Common myeloid progenitor, CD34-positive (primary cell): ENCODE measurements around the gene LRRC47.
A peak's percentile ranks its signal among the peaks of the same experiment; 100 is the strongest.

ENCODE experiments used
- CTCF ChIA-PET: fragments of 350-600 bp; sonication (Branson Sonifier 250); formaldehyde crosslinking; loops from one replicate; lab custom pipeline; 2021; ENCODE audit warnings: antibody characterized with exemption; lab: Charles Lee
- POLR2A ChIA-PET: fragments of 350-600 bp; sonication (Branson Sonifier 250); formaldehyde crosslinking; loops from one replicate; lab custom pipeline; 2021; ENCODE audit warnings: antibody characterized with exemption; lab: Charles Lee
- DNase-seq, 3 donors: peaks; one replicate each; pipeline versions ENCODE4 v3.0.0 to v3.0.0-alpha.2; 2013
- H3K27ac ChIP-seq, 2 experiments: 1 replicate in 1 of 2; 2 replicates in 1 of 2; pipeline ENCODE4 v1.7.0; 2013; ENCODE audit warnings: inconsistent platforms in 2 of 2, low read length in 2 of 2, mild to moderate bottlenecking in 2 of 2, low read depth in 1 of 2, moderate library complexity in 1 of 2; ENCODE audit not compliant: severe bottlenecking in 2 of 2, insufficient read depth in 1 of 2, poor library complexity in 1 of 2
- H3K27me3 ChIP-seq, 5 experiments: replicated peaks in 2 of 5; 1 replicate in 3 of 5; 2 replicates in 2 of 5; pipeline versions ENCODE4 v1.6.1 to v1.7.0; 2013; ENCODE audit warnings: low read length in 4 of 5, mild to moderate bottlenecking in 2 of 5, moderate library complexity in 2 of 5, inconsistent platforms in 1 of 5; ENCODE audit not compliant: insufficient read depth in 5 of 5, control insufficient read depth in 4 of 5
- H3K36me3 ChIP-seq, 4 experiments: 1 replicate in 2 of 4; 2 replicates in 2 of 4; pipeline versions ENCODE4 v1.6.1 to v1.7.0; 2013; ENCODE audit warnings: low read length in 3 of 4, control low read depth in 1 of 4, mild to moderate bottlenecking in 1 of 4; ENCODE audit not compliant: control insufficient read depth in 4 of 4, insufficient read depth in 4 of 4
- H3K4me1 ChIP-seq, 4 experiments: 1 replicate in 3 of 4; 2 replicates in 1 of 4; pipeline versions ENCODE4 v1.6.1 to v1.7.1; 2013; ENCODE audit warnings: low read length in 3 of 4, mild to moderate bottlenecking in 3 of 4, control low read depth in 1 of 4, inconsistent platforms in 1 of 4, moderate library complexity in 1 of 4; ENCODE audit not compliant: control insufficient read depth in 4 of 4, insufficient read depth in 4 of 4; ENCODE audit errors: control extremely low read depth in 1 of 4
- H3K4me3 ChIP-seq, 7 experiments: 1 replicate in 4 of 7; 2 replicates in 3 of 7; pipeline versions ENCODE4 v1.5.1 to v1.7.0; 2013; ENCODE audit warnings: mild to moderate bottlenecking in 7 of 7, low read length in 6 of 7, moderate library complexity in 6 of 7, inconsistent platforms in 2 of 7, low read depth in 2 of 7, control low read depth in 1 of 7; ENCODE audit not compliant: insufficient read depth in 4 of 7, control insufficient read depth in 1 of 7; ENCODE audit errors: extremely low read depth in 1 of 7
- H3K9me3 ChIP-seq, 5 experiments: 1 replicate in 4 of 5; 2 replicates in 1 of 5; pipeline versions ENCODE4 v1.6.1 to v1.7.1; 2013; ENCODE audit warnings: low read length in 4 of 5, mild to moderate bottlenecking in 2 of 5, inconsistent platforms in 1 of 5, low read depth in 1 of 5, moderate library complexity in 1 of 5; ENCODE audit not compliant: control insufficient read depth in 4 of 5, insufficient read depth in 2 of 5; ENCODE audit errors: control extremely low read depth in 1 of 5
- WGBS: methylation state at CpG from one replicate; pipeline ENCODE4 v1.1.5; 2013; ENCODE audit not compliant: insufficient coverage; 5-methylcytosine and 5-hydroxymethylcytosine counted together

LRRC47 gene

DNA sequence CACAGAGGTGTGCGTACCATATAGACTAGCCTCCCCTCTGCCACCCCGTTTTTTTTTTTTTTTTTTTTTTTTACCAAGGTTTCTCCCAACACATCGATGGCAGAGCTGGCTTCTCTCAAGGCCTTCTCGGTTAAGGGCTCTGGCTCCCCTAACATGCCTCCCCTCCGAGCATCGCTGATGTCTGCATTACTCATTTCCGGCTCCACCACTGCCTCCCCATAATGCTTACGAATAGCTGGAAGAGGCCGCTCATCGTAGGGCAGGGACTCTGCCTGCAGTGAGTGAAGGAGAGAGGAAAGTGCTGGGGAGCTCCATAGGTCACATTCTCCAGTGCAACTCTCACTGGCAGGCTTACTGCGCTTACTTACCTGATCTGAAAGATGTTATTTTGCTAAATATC, 40.1 kb upstream of the LRRC47 start:
- CTCF ChIA-PET, result no interaction called here
- Histone ChIP-seq H3K9me3 (peaks cover 0 to 13% (median 11%) of the 10 kb centered on the region in 5 experiments), H3K4me3 (no peak overlapping the region), H3K27me3 (no peaks in the 10 kb centered on the region), H3K4me1 (no peaks in the 10 kb centered on the region), H3K36me3 (peaks cover 26 to 76% (median 43%) of the 10 kb centered on the region in 4 experiments), H3K27ac (no peak overlapping the region)
- POLR2A ChIA-PET, result no interaction called here
- 100% methylated on average over 4 of the region's 11 CpGs for WGBS
- DNase-seq, result no peak

DNA sequence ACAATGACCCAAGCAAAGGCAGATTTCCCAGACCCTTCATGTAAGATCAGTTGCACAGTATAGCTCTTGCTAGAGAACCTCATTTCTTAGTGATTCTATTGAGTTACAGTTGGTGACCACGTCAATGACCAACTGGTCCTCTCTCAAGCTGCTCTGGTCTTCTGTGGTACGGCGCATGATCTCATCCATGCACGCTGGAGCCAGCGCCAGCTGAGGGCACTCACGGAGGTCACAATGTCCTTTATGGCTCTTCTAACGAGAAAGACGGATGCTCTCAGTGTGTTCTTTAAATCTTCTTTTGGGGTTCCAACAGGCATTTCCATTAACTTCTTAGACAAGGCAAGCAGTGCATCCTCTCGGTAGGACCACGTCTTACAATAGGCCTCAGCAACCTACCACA, 38.4 kb upstream of the LRRC47 start:
- POLR2A ChIA-PET, result no interaction called here
- CTCF ChIA-PET, result no interaction called here
- H3K27ac ChIP-seq, result no peak overlapping the region
- peaks cover 0 to 13% (median 11%) of the 10 kb centered on the region in 5 experiments for H3K9me3 ChIP-seq
- H3K4me1 ChIP-seq, result no peaks in the 10 kb centered on the region
- no peaks in the 10 kb centered on the region for H3K27me3 ChIP-seq
- peaks cover 26 to 78% (median 46%) of the 10 kb centered on the region in 4 experiments for H3K36me3 ChIP-seq
- 100% methylated on average over 8 of the region's 10 CpGs for WGBS
- H3K4me3 ChIP-seq, result no peak overlapping the region
- DNase-seq, result no peak

DNA sequence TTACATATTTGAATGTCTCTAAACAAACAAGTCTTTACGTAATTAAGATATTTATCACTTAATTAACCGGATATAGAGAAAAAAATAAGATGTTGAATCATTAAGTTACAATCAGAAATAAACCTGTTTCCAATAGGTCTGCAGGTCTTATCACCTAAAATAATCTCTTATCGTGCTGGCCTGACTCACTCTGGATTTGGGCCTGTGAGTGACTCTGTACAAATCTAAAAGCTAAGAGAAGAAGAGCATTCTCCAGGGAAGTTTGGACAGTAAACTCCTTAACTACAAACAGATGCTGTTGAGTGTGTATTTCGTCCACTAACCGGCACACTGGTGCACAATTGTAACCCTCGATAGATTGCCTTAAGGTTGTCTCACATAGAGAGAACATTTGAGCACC, 35.4 kb upstream of the LRRC47 start:
- POLR2A ChIA-PET, result no interaction called here
- no peaks in the 10 kb centered on the region for H3K4me1 ChIP-seq
- no peak overlapping the region for H3K27ac ChIP-seq
- CTCF ChIA-PET, result no interaction called here
- peaks cover 0 to 2% (median 0%) of the 10 kb centered on the region in 5 experiments for H3K9me3 ChIP-seq
- no peaks in the 10 kb centered on the region for H3K27me3 ChIP-seq
- WGBS, result 95% methylated on average over 3 of the region's 6 CpGs
- H3K36me3 ChIP-seq, result peaks cover 24 to 78% (median 41%) of the 10 kb centered on the region in 4 experiments
- DNase-seq, result no peak
- H3K4me3 ChIP-seq, result no peak overlapping the region

DNA sequence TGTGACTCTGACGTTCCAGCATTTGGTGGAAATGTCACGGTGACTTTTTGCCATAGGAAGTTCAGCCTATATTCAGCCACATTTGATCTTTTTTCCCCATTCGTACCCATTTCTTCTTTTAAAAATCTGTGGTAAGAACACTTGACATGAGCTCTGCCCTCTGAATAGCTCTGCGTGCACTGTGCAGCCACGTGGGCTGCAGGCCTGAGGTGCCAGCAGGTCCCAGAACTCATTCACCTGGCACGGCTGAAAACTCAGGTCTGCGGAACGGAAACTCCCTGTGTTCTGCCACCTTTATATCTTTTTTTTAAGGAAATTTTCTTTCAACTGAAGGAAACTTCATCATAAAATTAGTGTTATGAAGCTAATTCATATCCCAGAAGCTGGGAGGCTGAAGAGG, 32.1 kb upstream of the LRRC47 start:
- Histone ChIP-seq H3K27me3 (no peaks in the 10 kb centered on the region), H3K36me3 (peaks cover 25 to 79% (median 49%) of the 10 kb centered on the region in 4 experiments), H3K27ac (no peak overlapping the region), H3K9me3 (no peaks in the 10 kb centered on the region), H3K4me1 (no peaks in the 10 kb centered on the region), H3K4me3 (no peak overlapping the region)
- no peak for DNase-seq
- CTCF ChIA-PET, result interaction anchor here (1.4 kb wide), 1 partner anchor 13 kb away, joined by 3 read pairs; no protein-coding TSS in a partner anchor
- 98% methylated on average over 8 of the region's 8 CpGs for WGBS
- POLR2A ChIA-PET, result no interaction called here

DNA sequence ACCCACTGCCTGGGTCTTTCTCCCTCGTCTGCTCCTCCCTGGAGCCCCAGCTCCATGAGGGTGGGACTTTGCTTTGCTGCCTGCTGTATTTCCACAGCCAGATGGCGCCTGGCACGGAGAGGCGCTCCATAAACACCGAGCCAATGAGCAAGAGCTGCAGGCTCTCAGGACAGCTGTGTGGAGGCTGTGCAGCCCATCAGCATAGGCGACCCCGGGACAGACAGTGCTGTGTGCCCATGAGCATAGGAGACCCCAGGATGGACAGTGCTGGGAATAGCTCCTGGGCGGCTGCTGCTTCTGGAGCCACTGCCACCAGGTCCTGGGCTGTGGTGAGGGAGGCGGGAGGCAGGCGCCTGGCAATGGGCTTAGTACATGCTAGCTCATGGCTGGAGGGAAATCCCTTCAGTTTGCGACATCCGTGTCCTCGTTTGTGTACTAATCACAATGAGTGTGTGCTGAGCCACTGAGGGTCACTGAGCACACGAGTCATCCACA, 31.6 kb upstream of the LRRC47 start:
- ChIA-PET CTCF (interaction anchor here (1.4 kb wide), 1 partner anchor 14 kb away, joined by 3 read pairs; no protein-coding TSS in a partner anchor), POLR2A (no interaction called here)
- Histone ChIP-seq H3K27ac (no peak overlapping the region), H3K4me3 (no peak overlapping the region), H3K9me3 (no peaks in the 10 kb centered on the region), H3K27me3 (no peaks in the 10 kb centered on the region), H3K4me1 (no peaks in the 10 kb centered on the region), H3K36me3 (peaks cover 25 to 80% (median 54%) of the 10 kb centered on the region in 4 experiments)
- DNase-seq, result peak in 2 of 3 donors; percentile 7 to 10
- 98% methylated on average over 14 of the region's 14 CpGs for WGBS

DNA sequence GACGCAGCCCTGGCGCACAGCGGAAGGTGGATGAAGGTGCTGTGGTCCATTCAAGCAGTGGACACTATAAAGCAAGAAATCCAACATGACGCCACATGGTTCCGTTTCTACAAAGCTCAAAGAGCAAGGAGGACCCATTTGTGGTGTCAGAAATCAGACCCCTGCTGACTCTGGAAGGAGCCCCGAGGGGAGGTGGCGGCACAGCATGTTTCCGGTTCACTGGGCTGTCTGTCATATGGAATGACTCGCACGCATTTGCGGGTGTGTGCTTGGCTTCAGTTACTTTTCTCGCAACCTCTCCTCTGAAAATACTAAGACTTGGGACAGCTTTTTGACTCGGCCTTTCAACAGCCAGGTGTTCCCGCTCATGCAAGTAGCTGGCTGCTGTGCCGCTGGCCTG, 29.1 kb upstream of the LRRC47 start:
- ChIA-PET CTCF (no interaction called here), POLR2A (no interaction called here)
- no peak for DNase-seq
- Histone ChIP-seq H3K27ac (no peak overlapping the region), H3K9me3 (no peaks in the 10 kb centered on the region), H3K27me3 (no peaks in the 10 kb centered on the region), H3K4me1 (no peaks in the 10 kb centered on the region), H3K36me3 (peaks cover 25 to 84% (median 54%) of the 10 kb centered on the region in 4 experiments), H3K4me3 (no peak overlapping the region)
- WGBS, result 89% methylated on average over 15 of the region's 15 CpGs

DNA sequence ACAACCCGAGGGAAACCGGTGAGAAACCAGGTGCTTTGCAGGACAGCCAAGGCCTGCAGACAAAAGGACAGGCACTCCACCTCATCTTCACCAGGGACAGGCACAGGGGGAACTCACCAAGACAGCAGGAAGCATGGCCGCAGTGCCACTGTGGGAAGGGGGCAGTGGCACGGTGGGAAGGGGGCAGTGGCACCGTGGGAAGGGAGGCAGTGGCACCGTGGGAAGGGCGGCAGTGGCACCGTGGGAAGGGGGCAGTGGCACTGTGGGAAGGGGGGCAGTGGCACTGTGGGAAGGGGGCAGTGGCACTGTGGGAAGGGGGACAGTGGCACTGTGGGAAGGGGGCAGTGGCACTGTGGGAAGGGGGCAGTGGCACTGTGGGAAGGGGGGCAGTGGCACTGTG, 28.4 kb upstream of the LRRC47 start:
- H3K4me3 ChIP-seq, result no peak overlapping the region
- H3K36me3 ChIP-seq, result peaks cover 30 to 84% (median 54%) of the 10 kb centered on the region in 4 experiments
- H3K4me1 ChIP-seq, result no peaks in the 10 kb centered on the region
- ChIA-PET POLR2A (no interaction called here), CTCF (no interaction called here)
- H3K27me3 ChIP-seq, result no peaks in the 10 kb centered on the region
- H3K9me3 ChIP-seq, result no peaks in the 10 kb centered on the region
- WGBS, result 100% methylated on average over 1 of the region's 8 CpGs
- no peak for DNase-seq
- no peak overlapping the region for H3K27ac ChIP-seq
